HepG2 (cell line): ENCODE data around the gene PAFAH1B2. TPM values are rescaled to one million over a fixed set of nuclear protein-coding genes. Genes with fewer than 3 reads are reported as not detected.

Experiments
- ATAC-seq: fragments of 200-7000 bp; cut with Tn5 transposase; 3 replicates; pipeline ENCODE4 v1.9.1; 2020; ENCODE audit warnings: mild to moderate bottlenecking, moderate library complexity
- BruUV-seq: library from RNA; stranded (reverse); fragments of 400-500 nt; replicated peaks from 2 replicates; lab custom pipeline; 2021; lab: Mats Ljungman, UMichigan
- CTCF ChIA-PET: fragments of 300-600 bp; formaldehyde crosslinking; extraction: SDS; loops from one replicate; lab custom pipeline; 2021; ENCODE audit warnings: low total read pairs, inconsistent platforms, low intra/inter-chr PET ratio; lab: Yijun Ruan, JAX
- POLR2A ChIA-PET: fragments of 350-600 bp; sonication (Branson Sonifier 250); formaldehyde crosslinking; loops from one replicate; lab custom pipeline; 2020; ENCODE audit warnings: antibody characterized with exemption, inconsistent platforms; lab: Yijun Ruan, JAX
- DNase-seq: peaks from one replicate; pipeline ENCODE4 v3.0.0-alpha.2; 2015; ENCODE audit warnings: low spot score
- FAIRE-seq: peaks from 3 replicates; lab custom pipeline; 2011; peaks lifted over from hg19 to GRCh38; lab: Jason Lieb, UNC
- H2AFZ ChIP-seq: one replicate; pipeline ENCODE4 v1.6.1; 2011; ENCODE audit warnings: low read length, inconsistent platforms
- H3K27ac ChIP-seq: fragments of 300-600 bp; 3 replicates; pipeline ENCODE4 v1.8.0; 2011; ENCODE audit warnings: mixed run types, mild to moderate bottlenecking, mixed read lengths, low read length, inconsistent platforms; ENCODE audit not compliant: insufficient read depth; ENCODE audit errors: extremely low read length
- H3K27me3 ChIP-seq, 2 experiments: fragments of 200-600 bp in 1 of 2; 2 replicates in 1 of 2; 3 replicates in 1 of 2; pipeline versions ENCODE4 v1.6.0 to v1.8.0; 2011; ENCODE audit warnings: low read length in 2 of 2, mild to moderate bottlenecking in 2 of 2, moderate library complexity in 2 of 2, inconsistent platforms in 1 of 2; ENCODE audit not compliant: insufficient read depth in 2 of 2, control insufficient read depth in 1 of 2
- H3K36me3 ChIP-seq, 2 experiments: fragments of 200-600 bp in 1 of 2; replicated peaks in 1 of 2; 2 replicates in 1 of 2; 3 replicates in 1 of 2; pipeline versions ENCODE4 v1.5.1 to v1.8.0; 2011; ENCODE audit warnings: low read length in 2 of 2, inconsistent platforms in 1 of 2; ENCODE audit not compliant: insufficient read depth in 2 of 2, control insufficient read depth in 1 of 2
- H3K4me1 ChIP-seq: 2 replicates; pipeline ENCODE4 v1.5.1; 2012; ENCODE audit warnings: low read length, inconsistent platforms; ENCODE audit not compliant: insufficient read depth
- H3K4me2 ChIP-seq: 2 replicates; pipeline ENCODE4 v1.6.0; 2011; ENCODE audit warnings: low read depth, low read length, inconsistent platforms
- H3K4me3 ChIP-seq, 3 experiments: fragments of 200-600 bp in 1 of 3; sonication (generic), shearing (Covaris generic) in 1 of 3; replicated peaks in 1 of 3; 2 replicates each; pipeline ENCODE4 v1.5.1; 2011 to 2016; ENCODE audit warnings: low read length in 3 of 3, inconsistent platforms in 2 of 3, low read depth in 2 of 3, mild to moderate bottlenecking in 2 of 3, control low read depth in 1 of 3, mixed read lengths in 1 of 3; ENCODE audit not compliant: insufficient read depth in 1 of 3
- H3K79me2 ChIP-seq: one replicate; pipeline ENCODE4 v1.6.1; 2011; ENCODE audit warnings: low read length, inconsistent platforms; ENCODE audit not compliant: insufficient read depth
- H3K9ac ChIP-seq: 2 replicates; pipeline ENCODE4 v1.6.0; 2011; ENCODE audit warnings: mild to moderate bottlenecking, low read depth, low read length, inconsistent platforms; ENCODE audit not compliant: insufficient read depth
- H3K9me3 ChIP-seq: 2 replicates; pipeline ENCODE4 v1.5.1; 2012; ENCODE audit warnings: mild to moderate bottlenecking, low read length
- H4K20me1 ChIP-seq: 2 replicates; pipeline ENCODE4 v1.6.0; 2011; ENCODE audit warnings: inconsistent platforms, mild to moderate bottlenecking, low read length, moderate library complexity; ENCODE audit not compliant: insufficient read depth
- CBFB ChIP-seq: sonication (generic); formaldehyde crosslinking; IDR thresholded peaks from 2 replicates; pipeline ENCODE4 v1.4.0; 2020; ENCODE audit warnings: missing genetic modification reagents
- CEBPB ChIP-seq: IDR thresholded peaks from 2 replicates; pipeline ENCODE4 v1.6.1; 2011; ENCODE audit warnings: low read depth, low read length, improper control_type of control experiment, borderline replicate concordance
- MAFF ChIP-seq: IDR thresholded peaks from 2 replicates; pipeline ENCODE4 v1.6.1; 2011; ENCODE audit warnings: low read depth, low read length, improper control_type of control experiment
- MAFK ChIP-seq, 2 experiments: IDR thresholded peaks in 1 of 2; conservative IDR thresholded peaks in 1 of 2; 2 replicates each; pipeline ENCODE4 v1.6.1; 2011; ENCODE audit warnings: improper control_type of control experiment in 2 of 2, low read length in 2 of 2
- RXRA ChIP-seq: sonication (generic); formaldehyde crosslinking; IDR thresholded peaks from 2 replicates; pipeline ENCODE4 v1.5.1; 2020; ENCODE audit warnings: missing genetic modification reagents
- SNAPC5 ChIP-seq: sonication (generic); formaldehyde crosslinking; IDR thresholded peaks from 2 replicates; pipeline ENCODE4 v1.8.1; 2023; ENCODE audit warnings: mild to moderate bottlenecking, missing genetic modification reagents, borderline replicate concordance
- TRIM24 ChIP-seq: sonication (generic); formaldehyde crosslinking; IDR thresholded peaks from 2 replicates; pipeline ENCODE4 v1.8.0; 2022; ENCODE audit warnings: mild to moderate bottlenecking, missing genetic modification reagents
- ZNF275 ChIP-seq: sonication (generic); formaldehyde crosslinking; IDR thresholded peaks from 2 replicates; pipeline ENCODE4 v1.8.0; 2022; ENCODE audit warnings: missing genetic modification reagents, mild to moderate bottlenecking, inconsistent platforms, borderline replicate concordance
- ZNF598 ChIP-seq: sonication (generic); formaldehyde crosslinking; IDR thresholded peaks from 2 replicates; pipeline ENCODE4 v1.5.1; 2020; ENCODE audit warnings: mild to moderate bottlenecking, missing genetic modification reagents, borderline replicate concordance
- ZNF687 ChIP-seq: sonication (generic); formaldehyde crosslinking; IDR thresholded peaks from 2 replicates; pipeline ENCODE4 v1.5.1; 2020; ENCODE audit warnings: mild to moderate bottlenecking, missing genetic modification reagents, moderate library complexity
- WGBS: methylation state at CpG from one replicate; pipeline ENCODE4 v1.1.6; 2017; ENCODE audit warnings: low lambda C conversion rate; 5-methylcytosine and 5-hydroxymethylcytosine counted together
- in situ Hi-C: cut with HindIII; loops from 2 replicates; pipeline ENCODE4 v1.10.0; 2017; ENCODE audit warnings: low pct_unique_long_range_greater_than_20kb; ENCODE audit not compliant: extremely low pct_ligation_motif_present
- intact Hi-C: fragments of 100-400 bp; cut with micrococcal nuclease; formaldehyde crosslinking; loops from one replicate; pipeline ENCODE4 v1.10.0; 2022; ENCODE audit not compliant: unreplicated experiment
- polyA plus RNA-seq, 8 experiments: library from polyadenylated mRNA; depleted of rRNA in 3 of 8; stranded (reverse) in 7 of 8; unstranded in 1 of 8; fragments of >200 nt; fragmentation: Illumina TruSeq in 4 of 8; extraction: Trizol in 4 of 8; gene quantifications; 2 replicates each; pipeline versions ENCODE4 v1.2.1 to v1.2.3, GENCODE V29; 2011 to 2016; ENCODE audit warnings: low read depth in 4 of 8, missing spikeins in 1 of 8, mixed read lengths in 1 of 8; ENCODE audit not compliant: insufficient read depth in 1 of 8
- total RNA-seq, 5 experiments: library from RNA; depleted of rRNA; stranded (reverse); fragments of >200 nt; fragmentation: Illumina TruSeq; extraction: Trizol; gene quantifications; 2 replicates each; pipeline ENCODE4 v1.2.3, GENCODE V29; 2016; ENCODE audit warnings: low read depth in 1 of 5

Gene PAFAH1B2
- total and polyA plus RNA-seq, 2 of the 13 experiments (the other 11 are each of a cell fraction or from before 2014, with no cell fraction given), result 28.8 to 104 TPM

GRCh38 chr11:117100556-117100955 is 43.5 kb upstream of the PAFAH1B2 start:
- no peak overlapping the region for H3K4me3 ChIP-seq
- no peak overlapping the region for H3K27ac ChIP-seq
- CTCF ChIA-PET, result no interaction called here
- H3K79me2 ChIP-seq, result peaks cover 23% of the 10 kb centered on the region
- TF ChIP-seq ZNF598 (CRISPR knock-in tag), result no peak
- FAIRE-seq, result no peak
- no peaks in the 10 kb centered on the region for H3K9me3 ChIP-seq
- DNase-seq, result no peak
- in situ Hi-C loops (no loop called here), intact Hi-C loops (loop anchor here (10.0 kb wide), 1 partner anchor 124 kb away; no protein-coding TSS in a partner anchor)
- H3K4me1 ChIP-seq, result peaks cover 32% of the 10 kb centered on the region
- peaks cover 7% of the 10 kb centered on the region for H4K20me1 ChIP-seq
- H2AFZ ChIP-seq, result no peak overlapping the region
- no peak overlapping the region for H3K4me2 ChIP-seq
- WGBS, result 66% methylated on average over 3 of the region's 3 CpGs
- no peak for ATAC-seq
- no peaks in the 10 kb centered on the region for H3K36me3 ChIP-seq
- H3K27me3 ChIP-seq, result no peaks in the 10 kb centered on the region; a peak in 1 of 5 replicates
- POLR2A ChIA-PET, result interaction anchor here (5.8 kb wide), 1 partner anchor 265 kb away, joined by 69 read pairs; the partner anchor contains the start of gene APOA1
- H3K9ac ChIP-seq, result no peak overlapping the region
- no TSS peak for BruUV-seq

GRCh38 chr11:117107701-117108590 is 36.1 kb upstream of the PAFAH1B2 start:
- Histone ChIP-seq H3K27ac (no peak overlapping the region), H3K27me3 (no peaks in the 10 kb centered on the region), H3K4me1 (peaks cover 15% of the 10 kb centered on the region), H3K79me2 (no peaks in the 10 kb centered on the region), H3K4me3 (no peak overlapping the region; a peak in 1 of 6 replicates), H4K20me1 (no peaks in the 10 kb centered on the region), H3K9ac (no peak overlapping the region), H2AFZ (no peak overlapping the region), H3K9me3 (no peaks in the 10 kb centered on the region), H3K4me2 (no peak overlapping the region; the same call in 1 of the 2 replicates), H3K36me3 (no peaks in the 10 kb centered on the region)
- no peak for ATAC-seq
- POLR2A ChIA-PET, result interaction anchor here (1.4 to 4.2 kb wide), 2 partner anchors 10 to 271 kb away, joined by 4 to 32 read pairs; partner anchors contain the start of genes APOA1 and SIK3
- CTCF ChIA-PET, result interaction anchor here (0.6 to 0.9 kb wide), 2 partner anchors 228 to 312 kb away, joined by 3 to 4 read pairs; no protein-coding TSS in a partner anchor
- no peak for DNase-seq
- 11% methylated on average over 5 of the region's 5 CpGs for WGBS
- FAIRE-seq, result no peak
- no TSS peak for BruUV-seq
- intact Hi-C loops (loop anchor here (10.0 kb wide), 1 partner anchor 117 kb away; no protein-coding TSS in a partner anchor), in situ Hi-C loops (no loop called here)
- TF ChIP-seq CBFB (CRISPR knock-in tag), result no peak
- no peak for TF ChIP-seq TRIM24 (CRISPR knock-in tag)
- TF ChIP-seq SNAPC5 (CRISPR knock-in tag), result no peak
- no peak for TF ChIP-seq ZNF687 (CRISPR knock-in tag)
- TF ChIP-seq CEBPB, result peak; percentile 77; the same call in 1 of the 2 replicates
- no peak for TF ChIP-seq RXRA
- TF ChIP-seq MAFF, result peak; percentile 85
- peak; percentile 80 to 90 for TF ChIP-seq MAFK (conservative IDR thresholded peaks at IDR 0.05 in 1 of 2, IDR thresholded peaks at IDR 0.05 in 1 of 2; ENCODE audit: low read length in 2 of 2)
- TF ChIP-seq ZNF275 (CRISPR knock-in tag), result no peak
